K562 (cell line): ENCODE results near the gene IRAK2. TPM values are rescaled to one million over a fixed set of nuclear protein-coding genes. Genes with fewer than 3 reads are reported as not detected.

Experiments used
- CBFB ChIP-seq: sonication (generic); formaldehyde crosslinking; IDR thresholded peaks from 2 replicates; pipeline ENCODE4 v1.4.0; 2020; ENCODE audit warnings: mild to moderate bottlenecking, missing genetic modification reagents
- ETS2 ChIP-seq: IDR thresholded peaks from 2 replicates; pipeline ENCODE4 v1.6.1; 2016; ENCODE audit warnings: borderline replicate concordance, missing genetic modification characterization, mild to moderate bottlenecking, moderate library complexity, missing compliant biosample characterization; ENCODE audit not compliant: poor library complexity, severe bottlenecking
- HNRNPLL ChIP-seq: fragments of 200-400 bp; formaldehyde crosslinking; IDR thresholded peaks from 2 replicates; pipeline ENCODE4 v1.6.1; 2017; ENCODE audit warnings: low read length, low read depth, mild to moderate bottlenecking; ENCODE audit not compliant: poor library complexity, severe bottlenecking
- MAFF ChIP-seq: IDR thresholded peaks from 2 replicates; pipeline ENCODE4 v1.6.1; 2012; ENCODE audit warnings: low read length, improper control_type of control experiment
- MCM5 ChIP-seq: fragments of 450-650 bp; IDR thresholded peaks from 2 replicates; pipeline ENCODE4 v1.6.1; 2016; ENCODE audit warnings: low read depth
- MXI1 ChIP-seq: IDR thresholded peaks from 2 replicates; pipeline ENCODE4 v1.6.1; 2011; ENCODE audit warnings: low read depth, mild to moderate bottlenecking, improper control_type of control experiment, low read length
- NR1H2 ChIP-seq: sonication (generic); formaldehyde crosslinking; IDR thresholded peaks from 2 replicates; pipeline ENCODE4 v1.4.0; 2020; ENCODE audit warnings: mild to moderate bottlenecking, missing genetic modification reagents
- POLR2AphosphoS2 ChIP-seq: IDR thresholded peaks from 2 replicates; pipeline ENCODE4 v1.6.1; 2012; ENCODE audit warnings: low read length, improper control_type of control experiment
- POLR2AphosphoS5 ChIP-seq: IDR thresholded peaks from 2 replicates; pipeline ENCODE4 v1.6.1; 2011; ENCODE audit warnings: mild to moderate bottlenecking, low read depth, low read length, moderate library complexity; ENCODE audit not compliant: control insufficient read depth, insufficient read depth
- RAD21 ChIP-seq, 2 experiments: fragments of 250-450 bp in 1 of 2; fragments of 450-650 bp in 1 of 2; sonication (Bioruptor Pico) in 1 of 2; formaldehyde crosslinking in 1 of 2; IDR thresholded peaks in 1 of 2; conservative IDR thresholded peaks in 1 of 2; 2 replicates each; pipeline versions ENCODE4 v1.4.0 to v1.8.0; 2020 to 2022; ENCODE audit warnings: mild to moderate bottlenecking in 2 of 2, moderate library complexity in 1 of 2
- SMAD2 ChIP-seq: fragments of 150-350 bp; IDR thresholded peaks from 2 replicates; pipeline ENCODE4 v1.6.1; 2014; ENCODE audit warnings: low read depth, mild to moderate bottlenecking, low read length
- WHSC1 ChIP-seq: IDR thresholded peaks from one replicate; pipeline ENCODE4 v1.6.1; 2012; ENCODE audit warnings: low read length, control low read depth, inconsistent platforms
- YY1 ChIP-seq, 3 experiments: IDR thresholded peaks; 2 replicates each; pipeline ENCODE4 v1.6.1; 2011; ENCODE audit warnings: low read length in 2 of 3, mild to moderate bottlenecking in 2 of 3, moderate library complexity in 2 of 3, borderline replicate concordance in 1 of 3, control low read depth in 1 of 3, low read depth in 1 of 3; ENCODE audit not compliant: insufficient read depth in 3 of 3, insufficient replicate concordance in 2 of 3, control insufficient read depth in 1 of 3, insufficient read length in 1 of 3; ENCODE audit errors: extremely low read depth in 1 of 3
- ZFP30 ChIP-seq: fragments of 250-450 bp; sonication (Bioruptor Pico); IDR thresholded peaks from 2 replicates; pipeline ENCODE4 v1.8.0; 2022; ENCODE audit warnings: moderate library complexity, mild to moderate bottlenecking, inconsistent platforms, borderline replicate concordance
- ZKSCAN8 ChIP-seq: fragments of 200-800 bp; sonication (Bioruptor generic); IDR thresholded peaks from 2 replicates; pipeline ENCODE4 v1.6.1; 2016; ENCODE audit warnings: missing genetic modification characterization, missing compliant biosample characterization
- ZNF347 ChIP-seq: fragments of 450-650 bp; formaldehyde crosslinking; IDR thresholded peaks from 2 replicates; pipeline ENCODE4 v1.4.0; 2020; ENCODE audit warnings: low read depth, mild to moderate bottlenecking, moderate library complexity
- ZNF444 ChIP-seq: fragments of 250-450 bp; sonication (Bioruptor Pico); IDR thresholded peaks from 2 replicates; pipeline ENCODE4 v1.4.0; 2020; ENCODE audit warnings: mild to moderate bottlenecking, moderate library complexity
- polyA plus RNA-seq, 8 experiments: library from polyadenylated mRNA; depleted of rRNA in 4 of 8; stranded (reverse) in 5 of 8; unstranded in 3 of 8; fragments of >200 nt; fragmentation: Nextera tagmentation in 2 of 8; fragmentation: Illumina TruSeq in 1 of 8; extraction: Ambion mirVana in 2 of 8; extraction: Trizol in 1 of 8; gene quantifications; 2 replicates each; pipeline versions ENCODE4 v1.2.1 to v1.2.3, GENCODE V29; 2011 to 2014; ENCODE audit warnings: inconsistent platforms in 1 of 8, missing spikeins in 1 of 8
- total RNA-seq, 7 experiments: library from RNA; depleted of rRNA in 6 of 7; stranded (reverse); fragments of >200 nt in 6 of 7; fragmentation: Illumina TruSeq in 2 of 7; extraction: Trizol in 2 of 7; gene quantifications; 2 replicates each; pipeline versions ENCODE4 v1.2.1 to v1.2.3, GENCODE V29; 2011 to 2021; ENCODE audit warnings: low replicate concordance in 1 of 7
- TF ChIP-seq, protein P1 (sequence below): fragments of 250-450 bp; sonication (Bioruptor Pico); IDR thresholded peaks from 2 replicates; pipeline ENCODE4 v1.4.0; 2020
- TF ChIP-seq, protein P2 (sequence below): sonication (generic); formaldehyde crosslinking; IDR thresholded peaks from 2 replicates; pipeline ENCODE4 v1.8.0; 2022; ENCODE audit warnings: missing genetic modification reagents, mild to moderate bottlenecking, borderline replicate concordance

Gene IRAK2
- total and polyA plus RNA-seq, 9 of the 15 experiments (the other 6 are each of a cell fraction or from before 2014, with no cell fraction given) = 0.42 to 4.4 (median 2.7) TPM

DNA sequence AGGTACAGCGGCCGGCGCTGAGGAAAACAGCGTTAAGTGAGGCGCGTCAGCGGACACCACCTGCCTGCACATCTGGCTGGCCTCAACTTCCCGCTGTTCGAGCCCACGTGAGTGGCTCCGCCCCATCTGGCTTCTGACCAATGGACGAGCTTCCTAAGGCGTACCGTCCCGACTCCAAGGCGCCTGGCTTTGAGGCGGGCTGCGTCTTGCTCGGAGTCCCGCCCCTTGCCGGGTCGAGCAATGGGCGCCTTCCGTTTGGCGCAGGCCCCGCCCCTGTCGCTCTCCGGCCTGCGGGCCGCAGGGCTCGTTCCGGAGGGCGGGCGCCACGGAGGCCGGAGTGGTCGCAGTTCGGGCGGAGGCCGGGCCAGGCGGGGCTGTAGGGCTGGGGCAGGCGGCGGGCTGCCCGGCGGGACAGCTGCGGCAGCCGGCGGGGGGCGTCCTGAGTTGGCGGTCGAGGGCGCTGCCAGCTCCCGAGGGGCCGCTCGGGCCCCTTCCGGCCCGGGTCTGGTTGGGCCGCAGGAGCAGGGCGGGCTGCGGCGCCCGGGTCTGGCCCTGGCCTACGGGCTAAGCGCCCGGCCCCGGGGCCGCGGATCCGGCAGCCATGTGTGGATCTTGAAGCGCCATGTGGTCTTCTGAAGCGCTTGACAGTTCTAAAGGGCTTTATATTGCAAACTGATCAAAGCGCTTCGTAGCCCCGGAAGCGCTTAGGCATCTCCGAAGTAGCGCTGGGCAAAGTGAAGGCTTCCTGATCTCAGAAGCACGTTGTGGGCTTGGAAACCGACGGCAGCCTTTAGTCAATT is 83.7 kb downstream of the IRAK2 start, which contains the start of gene TATDN2 (continued):
- TF ChIP-seq SMAD2 (no peak), MAFF (no peak), POLR2AphosphoS2 (no peak), ZNF347 (CRISPR knock-in tag) (no peak), ETS2 (tag) (peak; percentile 49), ZFP30 (CRISPR knock-in tag) (no peak), MCM5 (no peak), ZKSCAN8 (CRISPR knock-in tag) (no peak), CBFB (CRISPR knock-in tag) (0 out of 2 replicates have a peak, but pooled peaks have one; percentile 34), MXI1 (0 out of 2 replicates have a peak, but pooled peaks have one; percentile 50), RAD21 (CRISPR knock-in tag; conservative IDR thresholded peaks at IDR 0.05 in 1 of 2, IDR thresholded peaks at IDR 0.05 in 1 of 2) (peak; percentile 5 to 16; a peak in 1 of 4 replicates), YY1 (IDR thresholded peaks at IDR 0.05; ENCODE audit: borderline replicate concordance in 1 of 3, control insufficient read depth in 1 of 3, extremely low read depth in 1 of 3, insufficient read depth in 3 of 3, insufficient read length in 1 of 3, insufficient replicate concordance in 2 of 3, low read depth in 1 of 3, low read length in 2 of 3) (peak in 2 of 3 experiments; percentile 70 to 77), POLR2AphosphoS5 (peak; percentile 81), NR1H2 (CRISPR knock-in tag) (no peak), ZNF444 (CRISPR knock-in tag) (no peak), WHSC1 (no peak), HNRNPLL (peak; percentile 84)
- TF ChIP-seq, protein P1, sequence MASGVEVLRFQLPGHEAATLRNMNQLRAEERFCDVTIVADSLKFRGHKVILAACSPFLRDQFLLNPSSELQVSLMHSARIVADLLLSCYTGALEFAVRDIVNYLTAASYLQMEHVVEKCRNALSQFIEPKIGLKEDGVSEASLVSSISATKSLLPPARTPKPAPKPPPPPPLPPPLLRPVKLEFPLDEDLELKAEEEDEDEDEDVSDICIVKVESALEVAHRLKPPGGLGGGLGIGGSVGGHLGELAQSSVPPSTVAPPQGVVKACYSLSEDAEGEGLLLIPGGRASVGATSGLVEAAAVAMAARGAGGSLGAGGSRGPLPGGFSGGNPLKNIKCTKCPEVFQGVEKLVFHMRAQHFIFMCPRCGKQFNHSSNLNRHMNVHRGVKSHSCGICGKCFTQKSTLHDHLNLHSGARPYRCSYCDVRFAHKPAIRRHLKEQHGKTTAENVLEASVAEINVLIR (CRISPR knock-in tag) = no peak
- TF ChIP-seq, protein P2, sequence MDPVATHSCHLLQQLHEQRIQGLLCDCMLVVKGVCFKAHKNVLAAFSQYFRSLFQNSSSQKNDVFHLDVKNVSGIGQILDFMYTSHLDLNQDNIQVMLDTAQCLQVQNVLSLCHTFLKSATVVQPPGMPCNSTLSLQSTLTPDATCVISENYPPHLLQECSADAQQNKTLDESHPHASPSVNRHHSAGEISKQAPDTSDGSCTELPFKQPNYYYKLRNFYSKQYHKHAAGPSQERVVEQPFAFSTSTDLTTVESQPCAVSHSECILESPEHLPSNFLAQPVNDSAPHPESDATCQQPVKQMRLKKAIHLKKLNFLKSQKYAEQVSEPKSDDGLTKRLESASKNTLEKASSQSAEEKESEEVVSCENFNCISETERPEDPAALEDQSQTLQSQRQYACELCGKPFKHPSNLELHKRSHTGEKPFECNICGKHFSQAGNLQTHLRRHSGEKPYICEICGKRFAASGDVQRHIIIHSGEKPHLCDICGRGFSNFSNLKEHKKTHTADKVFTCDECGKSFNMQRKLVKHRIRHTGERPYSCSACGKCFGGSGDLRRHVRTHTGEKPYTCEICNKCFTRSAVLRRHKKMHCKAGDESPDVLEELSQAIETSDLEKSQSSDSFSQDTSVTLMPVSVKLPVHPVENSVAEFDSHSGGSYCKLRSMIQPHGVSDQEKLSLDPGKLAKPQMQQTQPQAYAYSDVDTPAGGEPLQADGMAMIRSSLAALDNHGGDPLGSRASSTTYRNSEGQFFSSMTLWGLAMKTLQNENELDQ = no peak
